Lung microvascular endothelial cell (primary cell): ENCODE results near the gene EPHA2. TPM values are rescaled to one million over a fixed set of nuclear protein-coding genes. Genes with fewer than 3 reads are reported as not detected.

Experiments
- DNase-seq, 2 donors: peaks; one replicate each; pipeline versions ENCODE4 v3.0.0 to v3.0.0-alpha.2; 2010; ENCODE audit warnings: low read depth in 2 of 2
- total RNA-seq: library from RNA; depleted of rRNA; stranded (reverse); fragments of >200 nt; gene quantifications from 2 replicates; pipeline ENCODE4 v1.2.1, GENCODE V29; 2014

The EPHA2 gene
- total RNA-seq, 1 donor from 2014 or later: 122 TPM

DNA sequence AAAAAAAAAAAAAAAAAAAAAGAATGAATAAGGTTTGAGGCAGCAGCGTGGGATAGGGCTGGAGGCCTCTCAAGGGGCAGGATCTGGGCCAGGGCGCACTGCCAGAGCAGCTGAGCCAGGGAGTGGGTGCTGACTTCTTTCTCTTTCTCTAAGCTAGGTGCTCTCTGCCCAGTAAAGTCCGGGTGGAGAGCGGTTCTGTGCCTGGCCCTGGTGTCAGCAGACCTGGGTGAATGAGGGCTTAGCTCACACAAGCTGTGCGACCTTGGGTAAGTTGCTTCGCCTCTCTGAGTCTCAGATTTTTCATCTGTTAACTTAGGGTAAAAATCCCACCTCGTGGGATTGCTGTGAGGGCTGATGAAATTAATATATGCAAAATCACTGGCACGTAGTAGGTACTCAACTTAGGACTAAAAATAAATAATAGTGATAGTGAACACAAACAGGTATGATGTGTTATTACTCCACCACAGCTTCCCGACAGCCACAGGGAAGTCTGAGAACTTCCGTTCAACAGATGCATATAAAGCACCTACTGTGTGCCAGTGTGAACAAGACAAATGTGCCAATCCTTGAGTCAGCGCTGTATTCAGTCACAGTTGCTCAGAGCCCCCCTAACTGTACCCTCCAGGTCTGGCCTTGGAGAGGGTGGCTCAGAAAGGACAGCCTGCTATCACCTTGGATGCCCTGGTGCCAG, 80.4 kb downstream of the EPHA2 start:
- DNase-seq: no peak

Other genes with a start within 250 kb of the EPHA2 start
- 28.8 and 49.2 TPM in 2 replicates for gene ZBTB17, start 180.0 kb downstream of the EPHA2 start, total RNA-seq
- 0.44 and 0.99 TPM in 2 replicates for gene SRARP, start 151.8 kb downstream of the EPHA2 start, total RNA-seq
- gene HSPB7, start 138.0 kb downstream of the EPHA2 start, total RNA-seq: not detected in 2 replicates
- gene CLCNKA, start 134.0 kb downstream of the EPHA2 start, total RNA-seq: not detected in 2 replicates
- gene CLCNKB, start 112.3 kb downstream of the EPHA2 start, total RNA-seq: under 0.01 TPM in 1 of 2 replicates, not detected in the other
- gene FAM131C, start 82.4 kb downstream of the EPHA2 start, total RNA-seq: 0.22 TPM in 1 of 2 replicates, not detected in the other
- 3.3 and 4.6 TPM in 2 replicates for gene ARHGEF19, start 56.6 kb upstream of the EPHA2 start, total RNA-seq
- gene CPLANE2, start 81.1 kb upstream of the EPHA2 start, total RNA-seq: 6.7 and 7.2 TPM in 2 replicates
- 5.2 and 6.3 TPM in 2 replicates for gene FBXO42, start 196.4 kb upstream of the EPHA2 start, total RNA-seq
- gene SZRD1, start 211.2 kb upstream of the EPHA2 start, total RNA-seq: 24.4 and 28.4 TPM in 2 replicates